Breast epithelium (tissue), 4 donors: ENCODE measurements around the gene EPS8. TPM values are rescaled to one million over a fixed set of nuclear protein-coding genes. Genes with fewer than 3 reads are reported as not detected.

Experiments used
- DNase-seq, 2 donors: peaks; one replicate each; pipeline ENCODE4 v3.0.0-alpha.2; 2019; ENCODE audit warnings: low spot score in 2 of 2
- H3K27ac ChIP-seq, 2 donors: fragments of 200-600 bp; sonication (generic) in 1 of 2; one replicate each; pipeline ENCODE4 v1.5.1; 2016 to 2019; ENCODE audit warnings: mild to moderate bottlenecking in 1 of 2
- H3K27me3 ChIP-seq, 2 donors: fragments of 200-600 bp; sonication (generic) in 1 of 2; one replicate each; pipeline versions ENCODE4 v1.5.1 to v1.6.0; 2017 to 2019; ENCODE audit warnings: control low read depth in 1 of 2, mild to moderate bottlenecking in 1 of 2
- H3K36me3 ChIP-seq: fragments of 200-600 bp; one replicate; pipeline ENCODE4 v1.5.1; 2019
- H3K4me1 ChIP-seq, 2 donors: fragments of 200-600 bp; sonication (generic); one replicate each; pipeline ENCODE4 v1.5.1; 2016 to 2019; ENCODE audit warnings: control low read depth in 1 of 2
- H3K4me3 ChIP-seq, 3 donors: fragments of 200-600 bp; sonication (generic); 1 replicate in 2 of 3; 2 replicates in 1 of 3; pipeline ENCODE4 v1.5.1; 2016 to 2019; ENCODE audit warnings: mild to moderate bottlenecking in 3 of 3, moderate library complexity in 2 of 3
- H3K9me3 ChIP-seq, 2 donors: fragments of 200-600 bp; sonication (generic) in 1 of 2; one replicate each; pipeline ENCODE4 v1.5.1; 2016 to 2019; ENCODE audit warnings: control low read depth in 1 of 2
- CTCF ChIP-seq, 3 donors: fragments of 450-650 bp; IDR thresholded peaks; one replicate each; pipeline ENCODE4 v1.5.1; 2016 to 2017; ENCODE audit warnings: antibody characterized with exemption in 3 of 3, mild to moderate bottlenecking in 3 of 3, moderate library complexity in 3 of 3
- POLR2A ChIP-seq: fragments of 450-650 bp; IDR thresholded peaks from one replicate; pipeline ENCODE4 v1.6.1; 2016; ENCODE audit warnings: antibody characterized with exemption, mild to moderate bottlenecking, moderate library complexity
- POLR2AphosphoS5 ChIP-seq, 3 donors: sonication (generic); formaldehyde crosslinking; IDR thresholded peaks; one replicate each; pipeline ENCODE4 v1.6.1; 2017; ENCODE audit warnings: antibody characterized with exemption in 3 of 3
- intact Hi-C: fragments of 100-400 bp; cut with DNase I; formaldehyde crosslinking; loops from one replicate; pipeline ENCODE4 v1.15.1; 2023; ENCODE audit warnings: low total_unique reads
- total RNA-seq, 3 donors: library from RNA; depleted of rRNA; stranded (reverse); fragments of >200 nt; gene quantifications; one replicate each; pipeline ENCODE4 v1.1.0, GENCODE V29; 2016

EPS8 gene
- total RNA-seq, 3 donors from 2014 or later = 137 to 244 (median 168) TPM

DNA sequence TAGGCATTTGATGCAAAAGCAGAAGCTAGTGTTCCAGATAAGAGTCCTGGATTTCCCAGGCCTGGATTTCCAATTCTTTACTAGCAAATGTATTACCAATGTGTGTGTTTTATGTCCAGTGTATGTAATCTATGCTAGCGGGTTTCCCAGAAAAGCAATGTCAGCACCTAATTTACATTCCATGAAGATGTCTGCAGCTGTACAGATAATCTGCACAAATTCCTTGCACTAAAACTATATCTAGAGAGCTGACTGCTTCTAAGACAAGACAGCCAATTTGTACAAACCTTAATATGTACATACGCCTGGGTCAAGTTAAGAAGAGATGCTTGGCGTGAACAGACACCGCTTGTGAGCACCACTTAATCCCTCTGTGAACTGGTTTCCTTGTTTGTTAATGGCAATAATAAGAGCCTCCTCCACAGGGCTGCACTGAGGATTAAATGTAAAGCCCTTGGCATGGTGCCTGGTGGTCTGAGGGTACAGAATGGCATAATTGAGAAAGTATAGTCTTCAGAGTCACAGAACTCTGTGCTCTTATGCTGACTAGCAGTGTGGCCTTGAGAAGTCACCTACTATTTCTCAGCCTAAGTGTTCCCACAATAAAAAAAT lies 185.6 kb downstream of the EPS8 start:
- Histone ChIP-seq H3K4me1 (peaks cover 0 to 5% of the 10 kb centered on the region in 2 donors), H3K27me3 (no peaks in the 10 kb centered on the region), H3K27ac (no peak overlapping the region), H3K4me3 (no peak overlapping the region), H3K36me3 (no peaks in the 10 kb centered on the region), H3K9me3 (no peaks in the 10 kb centered on the region)
- intact Hi-C loops = no loop called here
- DNase-seq = no peak
- TF ChIP-seq CTCF (IDR thresholded peaks at IDR 0.05) (no peak), POLR2A (no peak), POLR2AphosphoS5 (IDR thresholded peaks at IDR 0.05) (no peak)

GRCh38 chr12:15602051-15602672 lies 187.0 kb downstream of the EPS8 start:
- no peaks in the 10 kb centered on the region for H3K9me3 ChIP-seq
- H3K36me3 ChIP-seq = no peaks in the 10 kb centered on the region
- intact Hi-C loops = no loop called here
- DNase-seq = no peak
- H3K27ac ChIP-seq = no peak overlapping the region
- no peaks in the 10 kb centered on the region for H3K27me3 ChIP-seq
- no peak for TF ChIP-seq POLR2A
- no peak for TF ChIP-seq POLR2AphosphoS5 (IDR thresholded peaks at IDR 0.05)
- no peak for TF ChIP-seq CTCF (IDR thresholded peaks at IDR 0.05)
- H3K4me1 ChIP-seq = peaks cover 0 to 5% of the 10 kb centered on the region in 2 donors
- no peak overlapping the region for H3K4me3 ChIP-seq

- intact Hi-C loops = no loop called here
- no peak for DNase-seq
Measured at GRCh38 chr12:15601210-15601800, 187.9 kb downstream of the EPS8 start.

GRCh38 chr12:15600223-15600935 lies 188.8 kb downstream of the EPS8 start:
- no peak for DNase-seq
- TF ChIP-seq POLR2AphosphoS5 (IDR thresholded peaks at IDR 0.05) (no peak), POLR2A (no peak), CTCF (IDR thresholded peaks at IDR 0.05) (no peak)
- peaks cover 0 to 5% of the 10 kb centered on the region in 2 donors for H3K4me1 ChIP-seq
- H3K27me3 ChIP-seq = no peaks in the 10 kb centered on the region
- intact Hi-C loops = no loop called here
- no peak overlapping the region for H3K4me3 ChIP-seq
- H3K9me3 ChIP-seq = no peaks in the 10 kb centered on the region
- no peaks in the 10 kb centered on the region for H3K36me3 ChIP-seq
- H3K27ac ChIP-seq = no peak overlapping the region

More at GRCh38 chr12:15601210-15601800, 187.9 kb downstream of the EPS8 start:
- no peak overlapping the region for H3K4me3 ChIP-seq
- H3K4me1 ChIP-seq = peaks cover 0 to 5% of the 10 kb centered on the region in 2 donors
- TF ChIP-seq POLR2AphosphoS5 (IDR thresholded peaks at IDR 0.05) (no peak), CTCF (IDR thresholded peaks at IDR 0.05) (no peak), POLR2A (no peak)
- no peak overlapping the region for H3K27ac ChIP-seq
- H3K36me3 ChIP-seq = no peaks in the 10 kb centered on the region
- no peaks in the 10 kb centered on the region for H3K27me3 ChIP-seq
- no peaks in the 10 kb centered on the region for H3K9me3 ChIP-seq
